ENCODE results near the gene CLK4.

Gene CLK4

GRCh38 chr5:178637356-178638074 is 10.7 kb upstream of the CLK4 start:
- Histone ChIP-seq H3K27ac (no peak overlapping the region), H3K4me3 (IDR thresholded peaks at IDR 0.05; ENCODE audit: insufficient read depth, low read depth, low read length) (no peak overlapping the region), H3K4me2 (no peak overlapping the region), H4K20me1 (ENCODE audit: insufficient read depth) (no peaks in the 10 kb centered on the region), H3K4me1 (ENCODE audit: low read depth, poor library complexity, severe bottlenecking) (no peaks in the 10 kb centered on the region), H3K27me3 (ENCODE audit: insufficient read depth, low read depth) (no peaks in the 10 kb centered on the region), H3K79me2 (ENCODE audit: insufficient read depth, low read depth) (no peaks in the 10 kb centered on the region), H3K9ac (no peak overlapping the region), H3K36me3 (ENCODE audit: insufficient read depth) (no peaks in the 10 kb centered on the region), H2AFZ (ENCODE audit: low read depth) (no peak overlapping the region)
- TF ChIP-seq CTCF (conservative IDR thresholded peaks at IDR 0.05; ENCODE audit: low read depth, low read length), result no peak

- H3K36me3 ChIP-seq (ENCODE audit: insufficient read depth), result no peaks in the 10 kb centered on the region
- no peak overlapping the region for H3K9ac ChIP-seq
- H4K20me1 ChIP-seq (ENCODE audit: insufficient read depth), result no peaks in the 10 kb centered on the region
- H2AFZ ChIP-seq (ENCODE audit: low read depth), result no peak overlapping the region
- no peak overlapping the region for H3K4me2 ChIP-seq
- H3K79me2 ChIP-seq (ENCODE audit: insufficient read depth, low read depth), result no peaks in the 10 kb centered on the region
- TF ChIP-seq CTCF (conservative IDR thresholded peaks at IDR 0.05; ENCODE audit: low read depth, low read length), result no peak
- no peaks in the 10 kb centered on the region for H3K4me1 ChIP-seq (ENCODE audit: low read depth, poor library complexity, severe bottlenecking)
- H3K4me3 ChIP-seq (IDR thresholded peaks at IDR 0.05; ENCODE audit: insufficient read depth, low read depth, low read length), result no peak overlapping the region
- no peak overlapping the region for H3K27ac ChIP-seq
- H3K27me3 ChIP-seq (ENCODE audit: insufficient read depth, low read depth), result no peaks in the 10 kb centered on the region
Measured at GRCh38 chr5:178632285-178632684, 5.4 kb upstream of the CLK4 start.

DNA sequence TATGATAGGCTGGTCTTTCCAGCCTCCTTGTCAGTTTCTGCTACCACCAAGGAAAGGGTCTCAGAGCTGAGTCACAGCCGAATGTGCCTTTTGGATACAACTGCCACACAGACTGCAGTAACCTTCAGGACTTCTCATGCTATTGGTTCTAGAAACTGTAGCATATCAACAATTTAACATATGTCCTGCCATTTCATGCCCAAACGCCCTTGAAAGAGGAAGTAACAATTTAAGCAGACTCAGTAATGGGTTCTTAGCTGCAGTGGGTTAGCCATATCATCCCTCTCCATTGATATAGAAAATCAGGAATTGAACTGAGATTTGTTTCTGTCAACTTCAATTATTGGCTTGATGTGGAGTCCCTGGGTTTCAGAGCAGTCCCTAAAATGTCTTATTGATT is 4.1 kb upstream of the CLK4 start:
- Histone ChIP-seq H3K27ac (no peak overlapping the region), H3K36me3 (ENCODE audit: insufficient read depth) (no peaks in the 10 kb centered on the region), H3K27me3 (ENCODE audit: insufficient read depth, low read depth) (no peaks in the 10 kb centered on the region), H3K9ac (no peak overlapping the region), H3K4me2 (no peak overlapping the region), H3K79me2 (ENCODE audit: insufficient read depth, low read depth) (peaks cover 5% of the 10 kb centered on the region; the same call in 1 of the 2 replicates), H3K4me3 (IDR thresholded peaks at IDR 0.05; ENCODE audit: insufficient read depth, low read depth, low read length) (no peak overlapping the region), H3K4me1 (ENCODE audit: low read depth, poor library complexity, severe bottlenecking) (no peaks in the 10 kb centered on the region), H4K20me1 (ENCODE audit: insufficient read depth) (no peaks in the 10 kb centered on the region), H2AFZ (ENCODE audit: low read depth) (no peak overlapping the region)
- TF ChIP-seq CTCF (conservative IDR thresholded peaks at IDR 0.05; ENCODE audit: low read depth, low read length), result no peak

DNA sequence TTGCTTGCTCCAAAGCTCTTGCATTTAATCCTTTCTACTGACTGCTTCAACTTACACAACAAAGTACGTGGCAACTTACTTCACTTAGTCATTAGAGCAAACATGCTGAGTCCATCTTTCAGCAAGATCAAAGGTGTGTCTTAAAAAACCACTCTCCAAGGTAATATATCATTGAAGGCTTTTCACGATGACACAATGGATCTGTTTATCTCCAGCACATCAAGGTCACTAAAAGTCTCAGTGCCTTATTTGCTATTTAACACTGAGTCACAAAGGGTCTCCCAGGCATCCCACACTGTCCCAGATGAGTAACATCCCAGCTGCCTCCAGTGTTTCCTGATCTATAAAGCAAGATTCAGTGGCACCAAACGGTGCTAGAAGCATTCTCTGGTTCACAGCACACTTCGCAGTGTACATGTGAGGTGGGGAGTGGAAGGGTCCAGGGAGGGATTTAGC is 3.7 kb upstream of the CLK4 start:
- Histone ChIP-seq H3K4me1 (ENCODE audit: low read depth, poor library complexity, severe bottlenecking) (no peaks in the 10 kb centered on the region), H3K27ac (no peak overlapping the region), H3K4me3 (IDR thresholded peaks at IDR 0.05; ENCODE audit: insufficient read depth, low read depth, low read length) (no peak overlapping the region), H3K27me3 (ENCODE audit: insufficient read depth, low read depth) (no peaks in the 10 kb centered on the region), H2AFZ (ENCODE audit: low read depth) (no peak overlapping the region), H3K36me3 (ENCODE audit: insufficient read depth) (no peaks in the 10 kb centered on the region), H3K79me2 (ENCODE audit: insufficient read depth, low read depth) (peaks cover 10% of the 10 kb centered on the region), H3K4me2 (no peak overlapping the region), H3K9ac (no peak overlapping the region), H4K20me1 (ENCODE audit: insufficient read depth) (no peaks in the 10 kb centered on the region)
- TF ChIP-seq CTCF (conservative IDR thresholded peaks at IDR 0.05; ENCODE audit: low read depth, low read length), result no peak
